GM12878 (cell line): ENCODE results near the gene OR4K14. TPM values are rescaled to one million over a fixed set of nuclear protein-coding genes. Genes with fewer than 3 reads are reported as not detected.

ENCODE experiments used
- ATAC-seq: fragments of 200-7000 bp; cut with Tn5 transposase; 3 replicates; pipeline ENCODE4 v1.9.1; 2020; ENCODE audit warnings: mild to moderate bottlenecking, moderate library complexity
- BruUV-seq: library from RNA; stranded (reverse); fragments of 400-500 nt; replicated peaks from 2 replicates; lab custom pipeline; 2021; lab: Mats Ljungman, UMichigan
- CTCF ChIA-PET: fragments of 300-600 bp; sonication (Branson Sonifier 250); formaldehyde crosslinking; extraction: SDS; loops from one replicate; lab custom pipeline; 2021; ENCODE audit warnings: inconsistent platforms; lab: Yijun Ruan, JAX
- POLR2A ChIA-PET: fragments of 350-600 bp; formaldehyde crosslinking; extraction: SDS; loops from one replicate; lab custom pipeline; 2021; ENCODE audit warnings: inconsistent platforms; lab: Charles Lee
- RAD21 ChIA-PET: fragments of 300-600 bp; sonication (Branson Sonifier 250); formaldehyde crosslinking; loops from one replicate; lab custom pipeline; 2023; ENCODE audit warnings: antibody characterized with exemption; ENCODE audit not compliant: unreplicated experiment; lab: Charles Lee
- SMC1A ChIA-PET: fragments of 300-600 bp; sonication (Branson Sonifier 250); formaldehyde crosslinking; loops from one replicate; lab custom pipeline; 2023; ENCODE audit not compliant: unreplicated experiment, uncharacterized antibody; lab: Charles Lee
- DNase-seq: peaks from one replicate; pipeline ENCODE4 v3.0.0-alpha.2; 2011; ENCODE audit warnings: low read depth, low spot score
- FAIRE-seq: peaks from 3 replicates; lab custom pipeline; 2011; peaks lifted over from hg19 to GRCh38; lab: Jason Lieb, UNC
- H2AFZ ChIP-seq: 2 replicates; pipeline ENCODE4 v1.6.0; 2011; ENCODE audit warnings: low read depth, low read length, control low read depth; ENCODE audit not compliant: control insufficient read depth
- H3K27ac ChIP-seq: 2 replicates; pipeline ENCODE4 v1.5.1; 2011; ENCODE audit warnings: control low read depth; ENCODE audit not compliant: control insufficient read depth, insufficient read depth
- H3K27me3 ChIP-seq, 2 experiments: replicated peaks in 1 of 2; 2 replicates each; pipeline versions ENCODE4 v1.6.0 to v1.6.1; 2011; ENCODE audit warnings: low read length in 1 of 2; ENCODE audit not compliant: control insufficient read depth in 2 of 2, insufficient read depth in 2 of 2
- H3K36me3 ChIP-seq, 2 experiments: 2 replicates each; pipeline ENCODE4 v1.5.1; 2011; ENCODE audit warnings: low read length in 1 of 2; ENCODE audit not compliant: control insufficient read depth in 2 of 2, insufficient read depth in 2 of 2
- H3K4me1 ChIP-seq: 2 replicates; pipeline ENCODE4 v1.6.1; 2011; ENCODE audit warnings: mild to moderate bottlenecking, low read length, moderate library complexity, mixed read lengths; ENCODE audit not compliant: control insufficient read depth, insufficient read depth
- H3K4me2 ChIP-seq: 2 replicates; pipeline ENCODE4 v1.6.0; 2011; ENCODE audit warnings: control low read depth; ENCODE audit not compliant: control insufficient read depth, insufficient read depth
- H3K4me3 ChIP-seq: fragments of 200-600 bp; sonication (generic); 2 replicates; pipeline ENCODE4 v1.5.1; 2016
- H3K79me2 ChIP-seq: 2 replicates; pipeline ENCODE4 v1.6.0; 2011; ENCODE audit warnings: low read length; ENCODE audit not compliant: control insufficient read depth, insufficient read depth
- H3K9ac ChIP-seq: 2 replicates; pipeline ENCODE4 v1.8.0; 2011; ENCODE audit warnings: low read length, control low read depth, mixed read lengths; ENCODE audit not compliant: control insufficient read depth, insufficient read depth
- H3K9me3 ChIP-seq: replicated peaks from 3 replicates; pipeline ENCODE4 v1.5.1; 2011; ENCODE audit warnings: mild to moderate bottlenecking, low read length; ENCODE audit not compliant: control insufficient read depth, insufficient read depth
- H4K20me1 ChIP-seq: 2 replicates; pipeline ENCODE4 v1.6.0; 2011; ENCODE audit not compliant: control insufficient read depth, insufficient read depth
- CEBPB ChIP-seq, 2 experiments: fragments of 150-350 bp in 1 of 2; IDR thresholded peaks; 2 replicates each; pipeline ENCODE4 v1.6.1; 2012 to 2014; ENCODE audit warnings: low read depth in 2 of 2, low read length in 2 of 2, borderline replicate concordance in 1 of 2, inconsistent platforms in 1 of 2
- CHD1 ChIP-seq: IDR thresholded peaks from 2 replicates; pipeline ENCODE4 v1.6.1; 2012; ENCODE audit warnings: low read depth, low read length, improper control_type of control experiment
- EP300 ChIP-seq, 2 experiments: fragments of 150-350 bp in 1 of 2; IDR thresholded peaks; 2 replicates each; pipeline ENCODE4 v1.6.1; 2011 to 2012; ENCODE audit warnings: low read depth in 2 of 2, low read length in 2 of 2, borderline replicate concordance in 1 of 2, improper control_type of control experiment in 1 of 2, inconsistent platforms in 1 of 2; ENCODE audit not compliant: control insufficient read depth in 1 of 2
- NFYB ChIP-seq: IDR thresholded peaks from 2 replicates; pipeline ENCODE4 v1.6.1; 2011; ENCODE audit warnings: low read depth, mild to moderate bottlenecking, low read length, improper control_type of control experiment, moderate library complexity; ENCODE audit not compliant: insufficient read depth
- PAX5 ChIP-seq: IDR thresholded peaks from 2 replicates; pipeline ENCODE4 v1.6.1; 2011; ENCODE audit warnings: low read depth, low read length, borderline replicate concordance
- PAX8 ChIP-seq: fragments of 450-650 bp; IDR thresholded peaks from 2 replicates; pipeline ENCODE4 v1.6.1; 2017; ENCODE audit warnings: mild to moderate bottlenecking, moderate library complexity
- USF1 ChIP-seq: IDR thresholded peaks from 2 replicates; pipeline ENCODE4 v1.6.1; 2011; ENCODE audit warnings: borderline replicate concordance, low read depth, mild to moderate bottlenecking, moderate library complexity, mixed read lengths, low read length; ENCODE audit not compliant: insufficient read depth; ENCODE audit errors: extremely low read length
- ZZZ3 ChIP-seq: IDR thresholded peaks from 2 replicates; pipeline ENCODE4 v1.6.1; 2011; ENCODE audit warnings: low read depth; ENCODE audit not compliant: control insufficient read depth, insufficient read length
- WGBS: methylation state at CpG from one replicate; pipeline ENCODE4 v1.1.6; 2016; ENCODE audit warnings: low lambda C conversion rate; ENCODE audit not compliant: insufficient replicate concordance, insufficient coverage; ENCODE audit errors: missing lambda C conversion rate; 5-methylcytosine and 5-hydroxymethylcytosine counted together
- in situ Hi-C: fragments of 300-500 bp; cut with MboI; formaldehyde crosslinking; loops from 9 replicates; pipeline ENCODE4 v1.14.3; 2018; ENCODE audit warnings: mixed read lengths
- intact Hi-C: fragments of 100-400 bp; cut with micrococcal nuclease; formaldehyde crosslinking; loops from one replicate; pipeline ENCODE4 v1.14.2; 2022; ENCODE audit not compliant: unreplicated experiment
- polyA plus RNA-seq, 11 experiments: library from polyadenylated mRNA; depleted of rRNA in 4 of 11; unstranded in 6 of 11; stranded (reverse) in 5 of 11; fragments of >200 nt; fragmentation: Nextera tagmentation in 4 of 11; fragmentation: Illumina TruSeq in 1 of 11; extraction: Ambion mirVana in 4 of 11; extraction: Trizol in 1 of 11; gene quantifications; 1 replicate in 1 of 11; 2 replicates in 10 of 11; pipeline versions ENCODE4 v1.2.1 to v1.2.3, GENCODE V29; 2011 to 2016; ENCODE audit warnings: inconsistent platforms in 2 of 11, missing spikeins in 2 of 11, low read depth in 1 of 11
- total RNA-seq, 4 experiments: library from RNA; depleted of rRNA in 3 of 4; stranded (reverse); fragments of >200 nt in 3 of 4; fragmentation: Illumina TruSeq in 1 of 4; extraction: Trizol in 1 of 4; gene quantifications; 2 replicates each; pipeline versions ENCODE4 v1.2.1 to v1.2.3, GENCODE V29; 2013 to 2021
- TF ChIP-seq, protein P1 (sequence below): IDR thresholded peaks from 2 replicates; pipeline ENCODE4 v1.6.1; 2011; ENCODE audit warnings: mild to moderate bottlenecking, low read depth, low read length, moderate library complexity; ENCODE audit not compliant: insufficient replicate concordance
- TF ChIP-seq, protein P2 (sequence below): IDR thresholded peaks from 2 replicates; pipeline ENCODE4 v1.6.1; 2011; ENCODE audit warnings: low read depth, low read length, improper control_type of control experiment, borderline replicate concordance

OR4K14 gene
- total and polyA plus RNA-seq, 10 of the 15 experiments (the other 5 are each of a cell fraction or from before 2014, with no cell fraction given), result not detected

DNA sequence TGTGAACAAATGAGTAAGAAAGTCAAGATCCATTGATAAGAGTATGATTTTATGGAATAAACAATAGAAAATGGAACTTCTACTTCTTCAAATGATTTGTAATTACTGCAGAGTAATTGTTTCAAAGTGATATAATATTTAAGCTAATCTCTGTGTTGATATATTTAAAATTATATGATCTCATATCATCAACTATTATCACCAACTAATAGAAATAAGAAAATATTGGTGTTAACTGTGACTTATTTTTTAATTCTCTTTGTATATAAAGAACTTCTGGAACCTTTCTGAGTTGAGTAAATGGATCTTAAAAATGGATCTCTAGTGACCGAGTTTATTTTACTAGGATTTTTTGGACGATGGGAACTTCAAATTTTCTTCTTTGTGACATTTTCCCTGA, 40.6 kb upstream of the OR4K14 start, which contains the start of gene OR4L1:
Gene OR4L1 (plus strand): TSS at position 301 of the 400 bp plus-strand sequence. CDS start 0 bp downstream, at position 301.
- no peaks in the 10 kb centered on the region for H4K20me1 ChIP-seq
- no peaks in the 10 kb centered on the region for H3K36me3 ChIP-seq
- FAIRE-seq, result no peak
- in situ Hi-C loops (no loop called here), intact Hi-C loops (loop anchor here (5.0 kb wide), 1 partner anchor 42 kb away; the partner anchor contains the start of gene OR4K14)
- H3K27me3 ChIP-seq, result no peaks in the 10 kb centered on the region
- no peak within 1 kb of the TSS for H3K4me2 ChIP-seq
- H2AFZ ChIP-seq, result no peak within 1 kb of the TSS
- no peak for TF ChIP-seq PAX5
- TF ChIP-seq USF1, result no peak
- no peak for TF ChIP-seq PAX8
- no peak for TF ChIP-seq CHD1
- TF ChIP-seq, protein P1, sequence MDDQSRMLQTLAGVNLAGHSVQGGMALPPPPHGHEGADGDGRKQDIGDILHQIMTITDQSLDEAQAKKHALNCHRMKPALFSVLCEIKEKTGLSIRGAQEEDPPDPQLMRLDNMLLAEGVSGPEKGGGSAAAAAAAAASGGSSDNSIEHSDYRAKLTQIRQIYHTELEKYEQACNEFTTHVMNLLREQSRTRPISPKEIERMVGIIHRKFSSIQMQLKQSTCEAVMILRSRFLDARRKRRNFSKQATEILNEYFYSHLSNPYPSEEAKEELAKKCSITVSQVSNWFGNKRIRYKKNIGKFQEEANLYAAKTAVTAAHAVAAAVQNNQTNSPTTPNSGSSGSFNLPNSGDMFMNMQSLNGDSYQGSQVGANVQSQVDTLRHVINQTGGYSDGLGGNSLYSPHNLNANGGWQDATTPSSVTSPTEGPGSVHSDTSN, result no peak
- POLR2A ChIA-PET, result no interaction called here
- RAD21 ChIA-PET, result no interaction called here
- SMC1A ChIA-PET, result no interaction called here
- H3K9me3 ChIP-seq, result no peaks in the 10 kb centered on the region
- no peak for DNase-seq
- 21% methylated on average over 2 of the region's 2 CpGs for WGBS
- no peak within 1 kb of the TSS for H3K27ac ChIP-seq
- no peak for ATAC-seq
- CTCF ChIA-PET, result no interaction called here
- BruUV-seq, result no TSS peak
- H3K79me2 ChIP-seq, result no peaks in the 10 kb centered on the region
- no peaks in the 10 kb centered on the region for H3K4me1 ChIP-seq
- no peak within 1 kb of the TSS for H3K4me3 ChIP-seq
- H3K9ac ChIP-seq, result no peak within 1 kb of the TSS

DNA sequence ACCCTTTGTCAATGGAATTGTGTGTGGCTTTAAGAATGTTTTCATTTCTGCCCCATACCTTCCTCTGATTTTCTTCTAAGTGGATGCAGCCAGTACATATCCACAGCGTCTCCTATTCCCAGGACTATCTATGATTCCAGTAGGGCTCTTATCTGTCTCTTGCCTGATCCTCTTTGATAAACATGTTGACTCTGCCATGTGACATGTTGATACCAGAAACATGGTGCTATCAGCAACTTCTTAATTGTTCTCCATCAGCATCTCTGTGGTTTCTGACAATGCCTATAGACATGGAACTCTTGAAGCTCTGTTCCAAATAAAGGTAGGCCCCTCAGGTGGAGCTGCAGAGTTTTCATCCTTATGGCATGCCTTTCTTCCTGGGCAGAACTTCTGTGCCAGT, 29.1 kb upstream of the OR4K14 start:
- Histone ChIP-seq H3K9ac (no peak overlapping the region), H3K4me1 (no peaks in the 10 kb centered on the region), H4K20me1 (no peaks in the 10 kb centered on the region), H3K27me3 (no peaks in the 10 kb centered on the region), H3K4me2 (no peak overlapping the region), H3K4me3 (no peak overlapping the region), H3K36me3 (no peaks in the 10 kb centered on the region), H3K9me3 (no peaks in the 10 kb centered on the region), H3K27ac (no peak overlapping the region), H2AFZ (no peak overlapping the region), H3K79me2 (no peaks in the 10 kb centered on the region)
- DNase-seq (no peak), ATAC-seq (no peak), FAIRE-seq (no peak)
- RAD21 ChIA-PET, result no interaction called here
- WGBS, result 0% methylated on average over 1 of the region's 1 CpG
- POLR2A ChIA-PET, result no interaction called here
- intact Hi-C loops, result no loop called here
- SMC1A ChIA-PET, result no interaction called here
- CTCF ChIA-PET, result no interaction called here
- BruUV-seq, result no TSS peak
- in situ Hi-C loops, result no loop called here
- no peak for TF ChIP-seq CEBPB (IDR thresholded peaks at IDR 0.05; ENCODE audit: borderline replicate concordance in 1 of 2, low read depth in 2 of 2, low read length in 2 of 2)
- no peak for TF ChIP-seq NFYB
- TF ChIP-seq, protein P2, sequence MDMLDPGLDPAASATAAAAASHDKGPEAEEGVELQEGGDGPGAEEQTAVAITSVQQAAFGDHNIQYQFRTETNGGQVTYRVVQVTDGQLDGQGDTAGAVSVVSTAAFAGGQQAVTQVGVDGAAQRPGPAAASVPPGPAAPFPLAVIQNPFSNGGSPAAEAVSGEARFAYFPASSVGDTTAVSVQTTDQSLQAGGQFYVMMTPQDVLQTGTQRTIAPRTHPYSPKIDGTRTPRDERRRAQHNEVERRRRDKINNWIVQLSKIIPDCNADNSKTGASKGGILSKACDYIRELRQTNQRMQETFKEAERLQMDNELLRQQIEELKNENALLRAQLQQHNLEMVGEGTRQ, result no peak
- no peak for TF ChIP-seq ZZZ3
- TF ChIP-seq EP300 (IDR thresholded peaks at IDR 0.05; ENCODE audit: borderline replicate concordance in 1 of 2, control insufficient read depth in 1 of 2, low read depth in 2 of 2, low read length in 2 of 2), result no peak
